Suppressor macrophage (primary cell): Measurements from ENCODE around the gene DLX3.

Experiments used
- DNase-seq, 4 experiments: peaks; one replicate each; pipeline ENCODE4 v3.0.0-alpha.2; 2020 to 2022

The DLX3 gene

DNA sequence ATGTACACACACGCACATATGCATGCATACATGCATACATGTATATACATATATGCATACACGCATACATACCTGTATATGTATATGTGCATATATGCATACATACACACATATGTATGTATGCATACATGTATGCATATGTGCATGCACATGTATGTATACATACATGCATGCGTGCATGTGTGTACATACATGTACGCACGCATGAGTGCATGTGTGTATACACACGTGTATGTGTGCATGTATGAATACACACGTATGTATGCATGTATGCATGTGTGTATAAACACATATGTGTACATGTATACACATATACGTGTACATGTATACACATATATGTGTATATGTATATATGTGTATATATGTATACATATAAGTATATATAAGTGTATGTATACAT, 28.5 kb upstream of the DLX3 start:
- no peak for DNase-seq

DNA sequence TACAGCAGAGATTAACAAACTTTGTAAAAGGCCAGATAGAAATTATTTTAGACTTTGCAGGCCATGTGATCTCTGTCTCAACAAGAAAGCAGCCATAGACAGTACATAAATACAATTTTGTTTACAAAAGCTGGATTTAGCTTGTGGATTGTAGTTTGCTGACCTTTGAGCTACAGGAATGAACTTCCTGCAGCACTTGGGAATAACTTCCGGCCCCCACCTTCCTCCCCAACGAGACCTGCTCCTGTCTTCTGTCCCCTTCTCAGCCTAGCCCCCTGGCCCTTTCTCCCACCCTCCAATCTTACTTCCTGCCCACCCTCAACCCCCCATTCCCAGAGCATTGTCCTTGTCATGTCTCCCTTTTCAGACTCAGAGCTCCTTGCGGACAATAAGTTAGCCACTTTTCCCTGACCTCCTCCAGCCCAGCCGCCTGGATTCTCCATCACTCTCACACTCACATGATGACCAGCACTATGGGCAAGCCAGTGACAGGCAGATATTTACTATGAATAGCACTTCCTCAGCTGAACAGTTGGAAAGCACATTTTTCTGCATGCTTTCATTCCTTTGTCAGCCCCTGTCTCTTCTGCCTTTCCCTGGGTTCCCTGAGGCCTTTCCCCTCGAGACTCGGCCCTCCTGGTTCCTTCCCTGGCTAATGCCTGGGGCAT, 27.6 kb upstream of the DLX3 start:
- DNase-seq = no peak

DNA sequence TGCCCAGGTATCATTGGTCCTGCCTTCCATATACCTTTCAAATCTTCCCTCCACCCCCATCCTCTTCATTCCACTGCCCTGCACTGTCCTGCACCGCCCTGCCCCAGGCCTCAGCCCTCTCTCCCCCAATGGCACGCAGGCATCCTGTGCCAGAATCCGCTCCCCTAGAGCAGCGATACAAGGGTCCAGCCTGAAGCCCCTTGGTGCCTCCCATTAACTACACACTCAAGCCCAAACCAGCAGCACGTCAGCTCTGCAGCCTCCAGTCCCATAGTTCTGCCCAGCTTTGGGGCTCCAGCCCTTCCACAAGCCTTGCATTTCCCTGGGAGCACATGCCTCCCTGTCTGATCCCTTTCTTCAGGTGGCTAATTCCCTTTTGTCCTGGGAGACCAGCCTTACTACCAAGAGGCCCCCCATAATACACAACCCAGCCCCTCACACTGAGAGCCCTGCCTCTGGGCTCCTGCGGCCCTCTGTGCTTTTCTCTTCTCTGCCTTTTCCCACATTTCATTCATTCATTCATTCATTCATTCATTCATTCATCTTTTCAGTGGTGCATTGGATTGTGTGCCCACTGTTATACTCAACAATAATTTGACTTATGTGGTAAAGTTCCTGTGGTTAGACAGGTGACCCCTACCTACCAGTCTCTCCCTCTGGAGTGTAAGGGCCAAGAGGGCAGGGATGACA, 26.8 kb upstream of the DLX3 start:
- DNase-seq = no peak

DNA sequence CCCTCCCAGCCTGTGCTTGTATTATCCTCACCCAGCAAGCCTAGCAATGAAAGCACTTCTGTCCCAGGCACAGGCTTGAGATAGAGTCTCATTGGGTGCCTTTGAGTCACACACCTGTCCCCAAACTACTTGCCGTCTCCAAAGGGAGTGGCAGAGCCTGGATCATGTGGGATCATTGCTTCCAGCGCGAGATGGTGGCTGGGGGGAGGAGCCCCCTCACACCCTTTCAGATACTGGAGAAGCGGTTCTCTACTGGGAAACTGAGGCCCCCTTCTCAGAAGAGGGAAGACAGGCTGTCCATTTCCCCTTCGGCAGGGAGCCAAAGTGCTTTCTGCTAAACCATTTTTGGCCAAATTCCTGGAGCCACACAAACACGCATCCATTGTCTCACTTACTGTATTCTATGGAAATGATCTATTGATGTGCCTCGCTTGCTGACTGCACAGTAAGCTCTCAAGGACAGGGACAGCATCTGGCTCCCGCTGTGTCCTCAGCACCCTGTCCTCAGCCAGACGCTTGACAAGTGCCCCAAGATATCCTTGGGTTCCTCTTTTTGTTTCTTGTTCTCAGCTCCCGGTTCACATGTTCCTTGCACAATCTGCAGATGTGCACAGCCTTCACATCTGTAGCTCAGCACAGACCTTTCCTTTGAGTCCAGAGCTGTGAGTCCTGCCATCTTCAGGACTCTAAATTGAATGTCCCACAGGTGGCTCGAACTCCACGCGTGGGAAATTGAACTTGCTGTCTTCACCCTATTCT, 26.0 kb upstream of the DLX3 start:
- peak; percentile 58 to 79 (median 76) for DNase-seq

DNA sequence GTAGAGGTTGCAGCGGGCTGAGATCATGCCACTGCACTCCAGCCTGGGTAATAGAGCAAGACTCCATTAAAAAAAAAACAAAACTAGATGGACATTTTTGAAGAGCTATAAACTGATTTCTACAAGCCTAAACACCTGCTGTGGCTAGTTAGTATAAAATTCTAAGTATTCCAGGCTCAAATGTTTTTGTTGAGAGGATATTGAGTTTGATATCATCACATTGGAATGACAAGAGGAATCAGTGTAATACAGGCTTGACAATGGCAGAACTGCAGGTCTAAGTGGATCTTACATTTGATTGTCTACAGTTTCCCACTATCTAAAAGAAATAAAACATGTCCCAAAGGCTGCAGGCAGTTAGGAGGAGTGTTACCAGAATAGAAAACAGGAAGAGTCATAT, 23.9 kb upstream of the DLX3 start:
- no peak for DNase-seq

DNA sequence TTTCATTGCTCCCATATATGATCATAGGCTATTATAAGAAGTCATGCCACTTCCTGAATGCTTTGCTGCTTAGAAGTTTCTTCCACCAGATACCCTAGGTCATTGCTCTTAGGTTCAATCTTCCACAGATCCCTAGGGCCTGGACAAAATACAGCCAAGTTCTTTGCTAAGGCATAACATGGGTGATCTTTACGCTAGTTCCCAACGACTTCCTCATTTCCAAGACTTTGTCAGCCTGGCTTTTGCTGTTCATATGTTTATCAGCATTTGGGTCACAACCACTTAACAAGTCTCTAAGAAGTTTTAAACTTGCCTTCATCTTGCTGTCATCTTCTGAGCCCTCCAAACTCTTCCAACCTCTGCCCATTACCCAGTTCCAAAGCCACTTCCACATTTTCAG, 20.1 kb upstream of the DLX3 start:
- DNase-seq = peak in 2 of 4 experiments; percentile 28 to 30

DNA sequence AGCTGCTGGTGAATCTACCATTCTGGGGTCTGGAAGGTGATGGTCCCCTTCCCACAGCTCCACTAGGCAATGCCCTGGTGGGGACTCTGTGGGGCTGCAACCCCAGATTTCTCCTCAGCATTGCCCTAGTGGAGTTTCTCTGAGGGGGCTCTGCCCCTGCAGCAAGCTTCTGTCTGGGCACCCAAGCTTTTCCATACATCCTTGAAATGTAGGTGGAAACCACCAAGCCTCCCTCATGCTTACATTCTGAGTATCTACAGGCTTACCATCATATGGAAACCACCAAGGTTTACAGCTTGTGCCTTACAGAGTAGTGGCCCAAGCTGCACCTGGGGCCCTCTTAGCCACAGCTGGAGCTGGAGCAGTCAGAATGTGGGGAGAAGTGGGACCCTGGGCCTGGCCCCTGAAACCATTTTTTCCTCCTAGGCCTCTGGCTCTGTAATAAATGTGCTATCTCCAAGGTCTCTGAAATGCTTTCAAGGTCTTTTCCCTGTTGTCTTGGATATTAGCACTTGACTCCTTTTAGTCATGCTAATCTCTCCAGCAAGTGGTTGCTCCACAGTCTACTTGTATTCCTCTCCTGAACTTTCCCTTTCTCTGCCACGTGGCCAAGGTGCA, 19.6 kb upstream of the DLX3 start:
- DNase-seq = no peak

DNA sequence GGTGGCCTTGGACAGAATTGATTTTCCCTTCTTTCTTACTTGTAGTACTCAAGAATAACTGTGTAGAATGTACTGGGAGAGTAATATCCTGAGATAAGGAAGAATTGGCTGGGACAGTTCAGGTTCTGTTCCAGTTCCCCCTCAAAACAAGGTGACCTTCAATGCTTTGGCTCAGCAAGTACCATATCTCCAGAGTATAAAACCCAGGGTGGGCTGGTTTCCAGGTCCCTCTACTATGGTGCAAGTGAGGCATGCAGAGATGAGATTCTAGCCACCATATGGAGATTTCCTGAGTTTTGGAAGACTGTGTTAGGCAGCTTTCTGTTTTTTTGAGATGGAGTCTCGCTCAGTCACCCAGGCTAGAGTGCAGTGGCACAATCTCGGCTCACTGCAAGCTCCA, 18.1 kb upstream of the DLX3 start:
- DNase-seq = no peak

DNA sequence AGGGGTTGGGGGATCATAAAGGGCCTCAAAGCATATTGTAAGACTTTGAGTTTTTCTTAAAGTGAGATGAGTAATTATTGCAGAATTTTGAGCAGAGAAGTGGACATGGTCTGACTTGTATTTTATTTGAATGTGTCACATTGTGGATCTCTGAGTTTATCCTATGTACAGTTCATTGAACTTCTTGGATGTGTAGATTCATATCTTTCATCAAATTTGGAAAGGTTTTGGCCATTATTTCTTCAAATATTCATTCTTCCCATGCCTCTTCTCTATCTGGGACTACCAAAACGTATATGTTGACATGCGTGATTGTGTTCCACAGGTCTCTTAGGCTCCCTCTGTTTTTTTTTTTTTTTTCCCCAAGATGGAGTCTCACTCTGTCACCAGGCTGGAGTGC, 14.3 kb upstream of the DLX3 start:
- DNase-seq = no peak

DNA sequence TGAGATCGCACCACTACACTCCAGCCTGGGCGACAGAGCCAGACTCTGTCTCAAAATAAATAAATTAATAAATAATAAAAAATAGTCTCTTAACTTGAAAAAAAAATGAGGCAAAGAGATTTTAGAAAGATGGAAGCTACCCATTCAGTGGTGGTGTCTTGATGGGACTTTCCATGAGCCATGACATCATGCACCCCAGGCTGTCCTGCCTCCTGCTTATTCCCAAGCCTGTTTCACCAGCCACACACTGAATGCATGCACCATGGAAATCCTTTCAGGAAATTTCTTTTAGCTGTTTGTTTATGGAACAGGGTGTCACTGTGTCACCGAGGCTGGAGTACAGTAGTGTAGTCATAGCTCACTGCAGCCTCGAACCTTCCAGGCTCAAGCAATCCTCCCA, 8.9 kb upstream of the DLX3 start:
- no peak for DNase-seq

DNA sequence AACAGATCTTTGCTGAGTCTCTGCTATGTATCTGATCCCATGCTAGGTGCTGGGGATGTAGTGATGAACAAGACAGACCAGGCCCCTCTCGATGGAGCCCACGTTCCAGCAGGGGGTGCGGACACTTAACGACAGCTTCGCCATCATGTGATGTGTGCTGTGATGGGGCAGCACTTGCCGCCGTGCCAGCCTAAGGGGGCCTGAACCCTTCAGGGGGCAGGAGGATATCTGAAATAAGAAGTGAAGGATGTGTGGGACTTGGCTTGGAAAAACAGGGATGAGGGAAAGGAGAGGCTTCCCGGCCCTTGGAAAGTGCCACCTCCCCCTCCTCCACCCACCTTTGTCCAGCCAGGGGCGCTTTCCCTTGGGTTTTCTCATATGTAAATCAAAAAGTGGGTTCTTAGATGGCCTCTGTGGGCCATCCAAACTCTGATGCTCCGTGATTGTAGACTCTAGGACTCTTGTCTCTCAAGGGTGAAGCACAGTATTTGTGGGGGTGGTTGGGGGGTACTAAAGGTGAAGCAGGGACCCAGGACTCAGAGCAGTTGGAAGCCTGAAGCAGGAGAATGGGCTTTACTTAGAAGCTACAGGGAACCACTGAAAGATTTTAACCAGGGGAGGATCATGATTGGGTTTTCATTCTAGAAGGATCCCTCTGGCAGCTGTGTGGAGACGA, 4.0 kb upstream of the DLX3 start:
- no peak for DNase-seq

DNA sequence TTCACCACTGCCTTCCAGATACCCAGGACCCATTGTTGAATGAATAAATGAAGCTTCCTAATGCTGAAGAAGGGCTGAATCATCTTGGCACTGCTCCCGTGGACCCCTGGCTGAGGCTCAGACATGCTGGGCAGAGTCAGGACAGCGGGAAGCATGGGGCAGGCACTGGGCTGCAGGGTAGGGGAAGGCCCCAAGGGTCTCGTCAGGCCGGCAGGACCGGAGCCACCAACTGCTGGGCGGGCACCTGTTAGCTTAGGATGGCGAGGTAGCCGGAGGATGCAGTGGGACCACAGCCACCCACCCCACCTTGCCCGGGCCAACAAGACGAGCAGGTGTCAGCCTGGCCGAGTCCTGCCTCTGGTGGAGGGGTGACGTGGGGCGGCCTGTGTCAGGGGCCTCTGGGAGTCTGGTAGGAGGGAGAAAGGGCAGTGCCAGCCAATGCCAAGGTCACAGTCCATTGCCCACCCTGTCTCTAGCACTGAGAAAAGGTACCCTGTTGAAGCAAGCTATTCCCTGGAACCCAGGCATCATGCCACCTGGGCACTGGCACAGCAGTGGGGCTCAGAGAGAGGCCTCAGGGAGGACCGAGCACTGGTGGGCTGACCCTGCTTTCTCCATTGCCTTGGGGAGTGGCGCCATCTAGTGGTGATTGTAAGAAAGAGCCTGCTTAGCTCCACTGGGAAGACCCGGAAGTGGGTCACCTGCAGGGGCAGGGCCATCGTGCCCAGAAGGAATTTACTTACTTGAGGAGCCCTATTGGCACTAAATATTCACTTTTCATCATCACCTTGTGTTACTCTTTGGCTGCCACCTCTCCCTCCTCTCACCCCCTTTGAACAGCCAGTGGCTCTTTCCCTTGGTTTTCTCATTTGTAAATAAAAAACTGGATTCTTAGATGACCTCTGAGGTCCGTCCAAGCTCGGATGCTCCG, 3.0 kb upstream of the DLX3 start:
- peak; percentile 87 to 95 (median 90) for DNase-seq

DNA sequence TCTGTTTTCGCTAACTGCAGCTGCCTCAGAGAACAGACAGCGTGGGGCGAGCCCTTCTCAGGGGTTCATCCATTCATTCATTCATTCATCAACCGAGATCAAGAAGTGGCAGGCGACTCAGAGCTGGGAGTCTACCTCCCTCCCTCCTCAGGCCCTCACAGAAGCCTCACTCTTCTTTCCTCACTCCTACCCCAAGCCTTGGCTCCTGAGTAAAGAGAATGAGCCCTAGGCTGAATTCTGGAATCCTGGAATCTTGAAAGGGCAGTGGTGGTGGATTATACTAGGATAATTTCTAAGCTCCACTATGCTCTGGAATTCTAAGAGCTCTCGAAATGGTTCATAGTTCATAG, 2.3 kb upstream of the DLX3 start:
- no peak for DNase-seq

DNA sequence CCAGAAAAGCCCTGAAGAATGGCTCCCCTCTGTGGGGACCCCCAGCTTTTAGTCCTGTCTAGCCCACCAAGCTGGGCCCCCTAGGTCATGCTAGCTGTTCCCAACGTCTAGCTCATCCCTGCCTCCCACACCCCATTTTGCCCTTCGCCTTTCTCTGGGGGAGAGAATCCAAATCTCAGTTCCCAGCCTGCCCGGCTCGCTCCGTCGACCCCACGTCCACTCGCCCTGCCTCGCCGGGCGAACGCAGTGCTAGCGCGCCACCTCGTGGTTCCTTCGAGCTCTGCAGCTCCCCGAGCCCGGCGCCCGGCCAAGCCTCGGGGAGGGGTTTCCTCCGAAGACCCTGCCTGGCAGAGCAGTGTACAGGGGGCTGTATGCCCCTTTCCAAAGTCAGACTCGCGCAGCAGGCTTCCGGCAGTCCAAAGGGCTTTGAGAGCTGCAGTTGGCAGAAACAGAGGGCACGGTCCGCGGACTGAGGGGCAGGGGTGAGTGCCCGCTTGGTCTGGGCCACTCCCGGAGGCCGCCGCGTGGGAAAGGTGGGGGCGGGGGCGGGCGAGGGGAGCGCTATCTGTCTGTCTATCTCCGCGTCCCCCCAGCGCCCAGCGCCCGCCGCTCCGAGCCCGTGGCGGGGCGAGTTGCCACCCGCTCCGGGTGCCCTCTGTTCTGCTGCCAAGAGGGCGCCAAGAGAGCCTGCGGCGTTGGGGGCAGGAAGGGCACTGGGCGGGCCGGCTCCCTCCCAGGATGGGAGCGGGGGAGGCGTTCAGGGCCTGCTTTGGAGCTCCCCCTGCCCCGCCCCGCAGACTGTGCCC, 1.7 kb upstream of the DLX3 start:
- DNase-seq = peak; percentile 49 to 78 (median 74)

DNA sequence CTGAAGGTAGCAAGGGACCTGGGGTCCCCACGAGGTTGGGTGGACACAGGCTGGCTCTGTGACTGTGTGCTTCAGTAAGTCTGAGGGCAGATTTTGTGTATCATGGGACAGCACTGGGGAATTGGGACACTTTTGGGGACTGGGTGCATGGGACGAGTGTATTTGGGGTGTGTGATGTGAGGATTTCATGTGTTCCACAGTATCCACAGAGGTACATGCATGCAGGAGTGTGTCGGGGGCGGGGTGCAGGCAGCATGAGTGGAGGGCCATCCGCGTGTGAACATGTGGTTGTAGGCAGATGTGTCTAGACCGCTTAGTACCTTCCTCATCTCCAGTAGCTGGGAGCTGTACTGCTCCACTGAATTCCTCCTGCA, 1.1 kb upstream of the DLX3 start:
- peak in 1 of 4 experiments; percentile 2 for DNase-seq

DNA sequence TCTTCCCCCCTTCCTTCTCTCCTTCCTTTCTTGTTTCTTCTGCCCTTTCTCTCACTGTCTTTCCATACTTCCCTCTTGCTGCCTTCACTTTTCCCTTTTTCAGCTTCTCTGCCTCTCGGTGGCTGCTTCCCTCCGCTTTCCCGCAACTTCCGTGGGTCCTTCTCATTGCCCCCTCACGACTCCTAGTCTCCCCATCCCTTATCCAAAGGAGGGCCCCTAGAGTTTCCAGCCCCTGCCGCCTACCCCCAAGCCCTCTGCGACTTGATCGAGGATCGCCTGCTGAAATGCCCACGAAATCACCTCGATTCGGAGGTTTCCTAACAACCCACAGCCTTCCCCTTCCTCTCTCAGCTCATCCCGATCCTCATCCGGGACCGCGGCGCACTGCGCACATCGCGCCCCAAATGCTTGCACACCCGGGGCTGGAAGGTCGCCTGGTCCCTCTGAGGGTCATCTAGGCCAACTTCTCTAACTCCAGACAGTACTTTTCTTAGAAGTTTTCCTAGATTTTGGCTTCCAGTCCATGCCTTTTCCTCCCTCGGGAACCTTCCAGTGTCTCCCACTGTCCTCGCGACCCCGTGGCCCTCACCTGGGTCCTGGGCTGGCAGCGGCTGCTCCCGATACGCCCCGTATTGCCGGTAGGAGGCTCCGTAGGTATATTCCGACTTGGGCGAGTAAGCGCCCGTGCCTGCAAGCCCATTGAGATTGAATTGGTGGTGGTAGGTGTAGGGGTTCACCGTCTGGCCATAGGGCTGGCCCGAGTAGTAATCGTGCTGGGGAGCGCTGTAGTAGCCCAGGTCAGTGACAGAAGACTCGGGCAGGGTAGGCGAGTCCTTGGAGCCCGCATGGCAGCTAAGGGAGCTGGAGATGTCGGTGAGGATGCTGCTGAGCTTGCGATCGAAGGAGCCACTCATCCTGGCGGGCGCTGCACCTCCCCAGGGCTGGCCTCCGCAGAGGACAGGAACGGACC, 654 bp downstream of the DLX3 start:
- DNase-seq = no peak

DNA sequence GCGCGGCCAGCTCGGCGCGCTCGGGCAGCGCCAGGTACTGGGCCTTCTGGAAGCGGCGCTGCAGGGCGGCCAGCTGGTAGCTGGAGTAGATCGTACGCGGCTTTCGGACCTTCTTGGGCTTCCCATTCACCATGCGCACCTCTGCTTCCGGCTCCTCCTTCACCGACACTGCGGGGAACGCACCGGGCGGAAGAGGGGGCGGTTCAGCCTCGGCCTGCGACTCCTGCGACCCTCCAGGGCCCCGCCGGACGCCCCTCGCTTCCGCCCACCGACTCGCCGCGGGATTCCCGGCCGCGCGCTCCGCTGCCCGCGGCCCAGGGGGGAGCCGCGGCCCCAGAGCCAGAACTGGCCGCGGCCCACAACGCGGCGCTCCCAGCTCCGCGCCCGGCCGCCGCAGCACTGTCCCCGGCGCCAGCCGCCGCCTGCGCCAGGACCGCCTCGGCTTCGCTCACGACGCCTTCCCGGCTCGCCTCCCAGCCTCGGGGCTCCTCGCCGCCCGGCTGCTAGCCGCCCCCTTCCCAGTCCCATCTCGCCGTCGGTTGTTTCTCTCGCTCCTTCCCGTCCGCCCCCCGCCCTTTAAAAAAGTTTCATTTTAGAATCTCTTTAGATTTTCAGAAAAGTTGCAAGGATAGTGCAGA, 1.5 kb downstream of the DLX3 start:
- peak in 1 of 4 experiments; percentile 53 for DNase-seq

DNA sequence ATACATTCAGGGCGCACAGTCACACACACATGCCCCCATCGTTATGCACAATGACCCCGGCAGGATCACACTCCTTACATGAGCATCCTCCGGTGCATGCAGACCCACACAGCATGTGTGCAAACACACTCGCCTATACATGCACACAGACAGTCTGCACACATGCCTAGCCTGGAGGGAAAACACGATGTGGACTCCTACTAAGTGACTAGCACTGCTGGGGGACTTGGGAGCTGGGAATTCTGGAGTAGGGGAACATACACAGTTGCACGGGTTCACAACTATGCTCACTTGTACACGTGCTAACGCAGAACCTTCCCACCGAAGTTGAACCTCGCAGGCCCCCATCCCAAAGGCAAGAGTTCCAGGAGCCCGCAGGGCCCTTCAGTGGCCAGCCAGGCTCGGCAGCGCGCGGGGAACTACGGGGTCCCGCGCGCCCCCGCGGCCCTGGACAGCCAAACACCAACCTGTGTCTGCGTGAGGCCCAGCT, 2.0 kb downstream of the DLX3 start:
- DNase-seq = no peak
